Loucy (cell line): Measurements from ENCODE around the gene APOL4.

ENCODE experiments used
- EZH2phosphoT487 ChIP-seq: fragments of 200-600 bp; IDR thresholded peaks from 2 replicates; pipeline ENCODE4 v1.6.1; 2018; ENCODE audit warnings: antibody characterized with exemption, mild to moderate bottlenecking, moderate library complexity, borderline replicate concordance
- TF ChIP-seq, protein P1 (sequence below): fragments of 200-600 bp; sonication (generic); conservative IDR thresholded peaks from 2 replicates; pipeline ENCODE4 v1.5.1; 2014; ENCODE audit warnings: mild to moderate bottlenecking, antibody characterized with exemption, low read length

DNA sequence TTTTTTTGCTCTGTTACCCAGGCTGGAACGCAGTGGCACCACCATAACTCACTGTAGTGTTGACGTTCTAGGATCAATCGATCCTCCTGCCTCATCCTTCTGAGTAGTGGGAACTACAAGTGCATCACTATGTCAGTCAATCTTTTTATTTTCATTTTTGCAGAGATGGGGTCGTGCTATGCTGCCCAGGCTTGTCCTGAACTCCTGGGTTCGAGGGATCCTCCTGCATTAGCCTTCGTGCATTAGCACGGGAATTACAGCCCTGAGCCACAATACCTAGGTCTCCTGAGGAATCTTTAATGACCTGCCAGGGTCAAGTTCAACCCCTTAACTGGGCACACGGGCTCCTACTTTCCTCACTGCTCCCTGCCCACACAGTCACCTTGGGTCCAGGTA is 45.5 kb downstream of the APOL4 start:
- TF ChIP-seq, protein P1, sequence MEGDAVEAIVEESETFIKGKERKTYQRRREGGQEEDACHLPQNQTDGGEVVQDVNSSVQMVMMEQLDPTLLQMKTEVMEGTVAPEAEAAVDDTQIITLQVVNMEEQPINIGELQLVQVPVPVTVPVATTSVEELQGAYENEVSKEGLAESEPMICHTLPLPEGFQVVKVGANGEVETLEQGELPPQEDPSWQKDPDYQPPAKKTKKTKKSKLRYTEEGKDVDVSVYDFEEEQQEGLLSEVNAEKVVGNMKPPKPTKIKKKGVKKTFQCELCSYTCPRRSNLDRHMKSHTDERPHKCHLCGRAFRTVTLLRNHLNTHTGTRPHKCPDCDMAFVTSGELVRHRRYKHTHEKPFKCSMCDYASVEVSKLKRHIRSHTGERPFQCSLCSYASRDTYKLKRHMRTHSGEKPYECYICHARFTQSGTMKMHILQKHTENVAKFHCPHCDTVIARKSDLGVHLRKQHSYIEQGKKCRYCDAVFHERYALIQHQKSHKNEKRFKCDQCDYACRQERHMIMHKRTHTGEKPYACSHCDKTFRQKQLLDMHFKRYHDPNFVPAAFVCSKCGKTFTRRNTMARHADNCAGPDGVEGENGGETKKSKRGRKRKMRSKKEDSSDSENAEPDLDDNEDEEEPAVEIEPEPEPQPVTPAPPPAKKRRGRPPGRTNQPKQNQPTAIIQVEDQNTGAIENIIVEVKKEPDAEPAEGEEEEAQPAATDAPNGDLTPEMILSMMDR, result no peak
- no peak for TF ChIP-seq EZH2phosphoT487
